IMR-90 (cell line): ENCODE results near the gene ERV3-1. TPM values are rescaled to one million over a fixed set of nuclear protein-coding genes. Genes with fewer than 3 reads are reported as not detected.

Source experiments
- ATAC-seq: fragments of 200-7000 bp; cut with Tn5 transposase; 2 replicates; pipeline ENCODE4 v1.9.1; 2020; ENCODE audit warnings: low read depth, mild to moderate bottlenecking, moderate library complexity
- BruUV-seq: library from RNA; stranded (reverse); fragments of 400-500 nt; replicated peaks from 2 replicates; lab custom pipeline; 2021; lab: Mats Ljungman, UMichigan
- CTCF ChIA-PET: fragments of 300-600 bp; formaldehyde crosslinking; extraction: SDS; loops from one replicate; lab custom pipeline; 2021; ENCODE audit warnings: antibody characterized with exemption; lab: Yijun Ruan, JAX
- POLR2A ChIA-PET: fragments of 300-600 bp; sonication (Branson Sonifier 250); formaldehyde crosslinking; loops from one replicate; lab custom pipeline; 2022; ENCODE audit warnings: antibody characterized with exemption; ENCODE audit not compliant: unreplicated experiment; lab: Charles Lee
- DNase-seq: peaks from one replicate; pipeline ENCODE4 v3.0.0; 2013
- H2AFZ ChIP-seq: replicated peaks from 2 replicates; pipeline ENCODE3; 2013; ENCODE audit warnings: low read length, mild to moderate bottlenecking; ENCODE audit not compliant: poor library complexity
- H2AK5ac ChIP-seq: 2 replicates; pipeline ENCODE4 v1.6.1; 2013; ENCODE audit warnings: low read depth, low read length, inconsistent platforms
- H2AK9ac ChIP-seq: replicated peaks from 2 replicates; pipeline ENCODE3; 2013; ENCODE audit warnings: mild to moderate bottlenecking, low read depth, low read length, moderate library complexity; ENCODE audit not compliant: poor library complexity
- H2BK120ac ChIP-seq: 2 replicates; pipeline ENCODE4 v1.6.1; 2013; ENCODE audit warnings: low read depth, low read length, inconsistent platforms
- H2BK15ac ChIP-seq: 3 replicates; pipeline ENCODE4 v1.6.1; 2013; ENCODE audit warnings: low read depth, low read length, inconsistent platforms
- H2BK20ac ChIP-seq: 2 replicates; pipeline ENCODE4 v1.6.1; 2013; ENCODE audit warnings: low read depth, mild to moderate bottlenecking, inconsistent platforms, low read length, moderate library complexity
- H2BK5ac ChIP-seq: 2 replicates; pipeline ENCODE4 v1.6.1; 2013; ENCODE audit warnings: mild to moderate bottlenecking, low read depth, low read length, inconsistent platforms; ENCODE audit not compliant: poor library complexity, severe bottlenecking
- H3K14ac ChIP-seq: replicated peaks from 2 replicates; pipeline ENCODE4 v1.6.1; 2013; ENCODE audit warnings: low read depth, low read length, inconsistent platforms
- H3K18ac ChIP-seq: 2 replicates; pipeline ENCODE4 v1.6.1; 2013; ENCODE audit warnings: low read depth, low read length, control low read depth
- H3K23ac ChIP-seq: 2 replicates; pipeline ENCODE4 v1.6.1; 2013; ENCODE audit warnings: low read depth, low read length, inconsistent platforms
- H3K27ac ChIP-seq: 2 replicates; pipeline ENCODE4 v1.5.1; 2013; ENCODE audit warnings: mild to moderate bottlenecking, control low read depth, low read length; ENCODE audit not compliant: insufficient read depth
- H3K27me3 ChIP-seq: 2 replicates; pipeline ENCODE4 v1.6.1; 2013; ENCODE audit warnings: low read length; ENCODE audit not compliant: control insufficient read depth, insufficient read depth
- H3K36me3 ChIP-seq: 2 replicates; pipeline ENCODE4 v1.6.1; 2013; ENCODE audit warnings: low read length, mixed read lengths; ENCODE audit not compliant: control insufficient read depth, insufficient read depth
- H3K4ac ChIP-seq: 2 replicates; pipeline ENCODE4 v1.6.1; 2013; ENCODE audit warnings: low read depth, low read length, inconsistent platforms
- H3K4me1 ChIP-seq: 2 replicates; pipeline ENCODE4 v1.6.1; 2013; ENCODE audit warnings: low read length, mixed read lengths; ENCODE audit not compliant: control insufficient read depth, insufficient read depth
- H3K4me2 ChIP-seq: 2 replicates; pipeline ENCODE4 v1.6.1; 2013; ENCODE audit warnings: low read depth, mild to moderate bottlenecking, control low read depth, low read length, moderate library complexity
- H3K4me3 ChIP-seq: 2 replicates; pipeline ENCODE4 v1.5.1; 2013; ENCODE audit warnings: low read depth, mild to moderate bottlenecking, control low read depth, low read length, moderate library complexity; ENCODE audit not compliant: insufficient read depth
- H3K56ac ChIP-seq: 2 replicates; pipeline ENCODE4 v1.6.1; 2013; ENCODE audit warnings: low read length, inconsistent platforms; ENCODE audit not compliant: insufficient read depth; ENCODE audit errors: extremely low read depth
- H3K79me1 ChIP-seq, 2 experiments: 2 replicates each; pipeline ENCODE4 v1.6.1; 2013; ENCODE audit warnings: low read length in 2 of 2, inconsistent platforms in 1 of 2, low read depth in 1 of 2
- H3K9ac ChIP-seq: 2 replicates; pipeline ENCODE4 v1.6.1; 2013; ENCODE audit warnings: low read depth, low read length, control low read depth
- H3K9me1 ChIP-seq: 2 replicates; pipeline ENCODE4 v1.6.1; 2013; ENCODE audit warnings: low read length, inconsistent platforms; ENCODE audit not compliant: insufficient read depth
- H3K9me3 ChIP-seq: 2 replicates; pipeline ENCODE4 v1.6.1; 2013; ENCODE audit warnings: low read length; ENCODE audit not compliant: control insufficient read depth, insufficient read depth
- H4K20me1 ChIP-seq: 2 replicates; pipeline ENCODE4 v1.6.1; 2013; ENCODE audit warnings: low read length, inconsistent platforms; ENCODE audit not compliant: insufficient read depth
- H4K5ac ChIP-seq: 2 replicates; pipeline ENCODE4 v1.6.1; 2013; ENCODE audit warnings: mild to moderate bottlenecking, low read depth, low read length, control low read depth
- H4K8ac ChIP-seq, 2 experiments: 2 replicates each; pipeline ENCODE4 v1.6.1; 2013; ENCODE audit warnings: low read depth in 2 of 2, low read length in 2 of 2, control low read depth in 1 of 2, inconsistent platforms in 1 of 2
- H4K91ac ChIP-seq: 2 replicates; pipeline ENCODE4 v1.6.1; 2013; ENCODE audit warnings: low read depth, low read length, inconsistent platforms; ENCODE audit not compliant: insufficient read depth
- BHLHE40 ChIP-seq: fragments of 150-350 bp; IDR thresholded peaks from 2 replicates; pipeline ENCODE4 v1.6.1; 2016; ENCODE audit warnings: mild to moderate bottlenecking, low read depth, low read length
- CEBPB ChIP-seq: IDR thresholded peaks from 2 replicates; pipeline ENCODE4 v1.6.1; 2012; ENCODE audit warnings: low read depth, low read length, improper control_type of control experiment
- CHD1 ChIP-seq: IDR thresholded peaks from 2 replicates; pipeline ENCODE4 v1.6.1; 2012; ENCODE audit warnings: low read depth, low read length, improper control_type of control experiment
- FOS ChIP-seq: fragments of 150-350 bp; IDR thresholded peaks from 2 replicates; pipeline ENCODE4 v1.6.1; 2016; ENCODE audit warnings: low read depth, low read length
- MAFK ChIP-seq: IDR thresholded peaks from 2 replicates; pipeline ENCODE4 v1.6.1; 2012; ENCODE audit warnings: low read depth, low read length, improper control_type of control experiment
- MAZ ChIP-seq: IDR thresholded peaks from 2 replicates; pipeline ENCODE4 v1.6.1; 2012; ENCODE audit warnings: low read depth, mild to moderate bottlenecking, low read length, improper control_type of control experiment, moderate library complexity, borderline replicate concordance
- MXI1 ChIP-seq: IDR thresholded peaks from 2 replicates; pipeline ENCODE4 v1.6.1; 2012; ENCODE audit warnings: low read depth, mild to moderate bottlenecking, low read length, moderate library complexity, borderline replicate concordance
- NFE2L2 ChIP-seq: fragments of 150-350 bp; IDR thresholded peaks from 2 replicates; pipeline ENCODE4 v1.6.1; 2016; ENCODE audit warnings: low read depth, mild to moderate bottlenecking, low read length
- POLR2A ChIP-seq: IDR thresholded peaks from 2 replicates; pipeline ENCODE4 v1.6.1; 2012; ENCODE audit warnings: mild to moderate bottlenecking, low read depth, low read length
- RAD21 ChIP-seq: IDR thresholded peaks from 2 replicates; pipeline ENCODE4 v1.6.1; 2012; ENCODE audit warnings: low read length, improper control_type of control experiment
- RCOR1 ChIP-seq: IDR thresholded peaks from 2 replicates; pipeline ENCODE4 v1.6.1; 2012; ENCODE audit warnings: mild to moderate bottlenecking, low read length, improper control_type of control experiment; ENCODE audit not compliant: insufficient replicate concordance
- RFX5 ChIP-seq: IDR thresholded peaks from 2 replicates; pipeline ENCODE4 v1.8.0; 2012; ENCODE audit warnings: low read depth, mild to moderate bottlenecking, low read length, moderate library complexity
- SMC3 ChIP-seq: fragments of 150-350 bp; IDR thresholded peaks from 2 replicates; pipeline ENCODE4 v1.6.1; 2016; ENCODE audit warnings: low read depth, mild to moderate bottlenecking, antibody characterized with exemption, low read length, moderate library complexity
- WGBS, 2 experiments: methylation state at CpG; one replicate each; pipeline versions ENCODE4 v1.1.5 to v1.1.7; 2013; ENCODE audit warnings: missing lambda C conversion rate in 2 of 2; ENCODE audit not compliant: insufficient read length in 1 of 2; ENCODE audit errors: extremely low coverage in 2 of 2; 5-methylcytosine and 5-hydroxymethylcytosine counted together
- dilution Hi-C: fragments of 300-500 bp; cut with HindIII; formaldehyde crosslinking; loops from one replicate; pipeline ENCODE4 v1.14.3; 2018; ENCODE audit warnings: low sequenced_read_pairs; ENCODE audit not compliant: unreplicated experiment
- in situ Hi-C: fragments of 300-500 bp; cut with MboI; formaldehyde crosslinking; loops from 3 replicates; pipeline ENCODE4 v1.14.3; 2019; ENCODE audit warnings: low sequenced_read_pairs, inconsistent platforms, mixed read lengths
- intact Hi-C: fragments of 100-400 bp; cut with micrococcal nuclease; formaldehyde crosslinking; loops from 2 replicates; pipeline ENCODE4 v1.10.0; 2022
- polyA plus RNA-seq, 3 experiments: library from polyadenylated mRNA; depleted of rRNA; stranded (reverse); fragments of >200 nt; gene quantifications; 2 replicates each; pipeline ENCODE4 v1.2.3, GENCODE V29; 2012; ENCODE audit warnings: low replicate concordance in 1 of 3
- total RNA-seq: library from RNA; depleted of rRNA; stranded (reverse); fragments of >200 nt; gene quantifications from 2 replicates; pipeline ENCODE4 v1.2.3, GENCODE V29; 2012
- TF ChIP-seq, protein P1 (sequence below): conservative IDR thresholded peaks from 2 replicates; pipeline ENCODE4 v1.5.1; 2012; ENCODE audit warnings: mild to moderate bottlenecking, low read depth, low read length, improper control_type of control experiment
- TF ChIP-seq, protein P2 (sequence below): fragments of 150-350 bp; IDR thresholded peaks from 2 replicates; pipeline ENCODE4 v1.6.1; 2017; ENCODE audit warnings: mild to moderate bottlenecking, antibody characterized with exemption, low read length, low read depth
- TF ChIP-seq, protein P3 (sequence below): fragments of 150-350 bp; IDR thresholded peaks from 2 replicates; pipeline ENCODE4 v1.6.1; 2016; ENCODE audit warnings: low read depth, mild to moderate bottlenecking, low read length, moderate library complexity, borderline replicate concordance

The ERV3-1 gene
- total and polyA plus RNA-seq, 2 of the 4 experiments (the other 2 are of a cell fraction) = 7.0 to 11.8 TPM

DNA sequence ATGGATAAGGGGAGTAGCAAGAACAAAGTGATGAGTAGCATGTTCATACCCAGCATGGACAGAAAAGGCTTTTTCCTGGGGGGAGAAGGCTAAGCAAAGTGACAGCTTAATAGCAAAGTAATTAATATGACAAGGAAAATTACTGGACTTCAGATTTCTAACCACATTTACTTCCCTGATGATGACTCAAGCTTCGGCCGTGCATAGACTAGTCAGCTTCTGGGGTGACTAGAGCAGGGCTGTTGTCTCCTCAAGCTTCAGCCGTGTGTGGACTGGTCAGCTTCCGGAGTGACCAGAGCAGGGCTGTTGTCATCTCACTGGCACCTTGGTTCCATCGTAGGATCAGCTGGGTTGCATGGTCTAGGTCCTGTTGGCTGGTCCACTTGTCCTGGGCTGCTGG, 13.5 kb downstream of the ERV3-1 start:
- Histone ChIP-seq H2AK5ac (no peak overlapping the region), H2BK5ac (no peak overlapping the region), H3K4me2 (no peak overlapping the region), H4K5ac (no peak overlapping the region), H3K36me3 (peaks cover 23% of the 10 kb centered on the region), H4K91ac (no peak overlapping the region), H3K4me1 (no peaks in the 10 kb centered on the region), H3K14ac (no peak overlapping the region), H3K4me3 (no peak overlapping the region), H3K23ac (no peak overlapping the region), H3K4ac (no peak overlapping the region), H2AK9ac (no peak overlapping the region), H3K9ac (no peak overlapping the region), H2BK120ac (no peak overlapping the region), H3K56ac (no peak overlapping the region), H4K8ac (no peak overlapping the region), H3K9me1 (no peaks in the 10 kb centered on the region), H3K9me3 (peaks cover 63% of the 10 kb centered on the region), H2BK20ac (no peak overlapping the region), H3K18ac (no peak overlapping the region), H2AFZ (no peak overlapping the region), H2BK15ac (no peak overlapping the region), H4K20me1 (no peaks in the 10 kb centered on the region), H3K27me3 (no peaks in the 10 kb centered on the region), H3K27ac (no peak overlapping the region), H3K79me1 (peaks cover 0 to 10% of the 10 kb centered on the region in 2 experiments; a peak in 1 of 4 replicates)
- no TSS peak for BruUV-seq
- WGBS, 2 experiments = 89% methylated on average over 3 of the region's 5 CpGs; no CpG with 5 or more reads in 1 of the 2 experiments
- DNase-seq (no peak), ATAC-seq (no peak)
- dilution Hi-C loops (no loop called here), intact Hi-C loops (no loop called here), in situ Hi-C loops (no loop called here)
- TF ChIP-seq, protein P1, sequence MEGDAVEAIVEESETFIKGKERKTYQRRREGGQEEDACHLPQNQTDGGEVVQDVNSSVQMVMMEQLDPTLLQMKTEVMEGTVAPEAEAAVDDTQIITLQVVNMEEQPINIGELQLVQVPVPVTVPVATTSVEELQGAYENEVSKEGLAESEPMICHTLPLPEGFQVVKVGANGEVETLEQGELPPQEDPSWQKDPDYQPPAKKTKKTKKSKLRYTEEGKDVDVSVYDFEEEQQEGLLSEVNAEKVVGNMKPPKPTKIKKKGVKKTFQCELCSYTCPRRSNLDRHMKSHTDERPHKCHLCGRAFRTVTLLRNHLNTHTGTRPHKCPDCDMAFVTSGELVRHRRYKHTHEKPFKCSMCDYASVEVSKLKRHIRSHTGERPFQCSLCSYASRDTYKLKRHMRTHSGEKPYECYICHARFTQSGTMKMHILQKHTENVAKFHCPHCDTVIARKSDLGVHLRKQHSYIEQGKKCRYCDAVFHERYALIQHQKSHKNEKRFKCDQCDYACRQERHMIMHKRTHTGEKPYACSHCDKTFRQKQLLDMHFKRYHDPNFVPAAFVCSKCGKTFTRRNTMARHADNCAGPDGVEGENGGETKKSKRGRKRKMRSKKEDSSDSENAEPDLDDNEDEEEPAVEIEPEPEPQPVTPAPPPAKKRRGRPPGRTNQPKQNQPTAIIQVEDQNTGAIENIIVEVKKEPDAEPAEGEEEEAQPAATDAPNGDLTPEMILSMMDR = no peak
- TF ChIP-seq, protein P2, sequence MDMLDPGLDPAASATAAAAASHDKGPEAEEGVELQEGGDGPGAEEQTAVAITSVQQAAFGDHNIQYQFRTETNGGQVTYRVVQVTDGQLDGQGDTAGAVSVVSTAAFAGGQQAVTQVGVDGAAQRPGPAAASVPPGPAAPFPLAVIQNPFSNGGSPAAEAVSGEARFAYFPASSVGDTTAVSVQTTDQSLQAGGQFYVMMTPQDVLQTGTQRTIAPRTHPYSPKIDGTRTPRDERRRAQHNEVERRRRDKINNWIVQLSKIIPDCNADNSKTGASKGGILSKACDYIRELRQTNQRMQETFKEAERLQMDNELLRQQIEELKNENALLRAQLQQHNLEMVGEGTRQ = no peak
- TF ChIP-seq, protein P3, sequence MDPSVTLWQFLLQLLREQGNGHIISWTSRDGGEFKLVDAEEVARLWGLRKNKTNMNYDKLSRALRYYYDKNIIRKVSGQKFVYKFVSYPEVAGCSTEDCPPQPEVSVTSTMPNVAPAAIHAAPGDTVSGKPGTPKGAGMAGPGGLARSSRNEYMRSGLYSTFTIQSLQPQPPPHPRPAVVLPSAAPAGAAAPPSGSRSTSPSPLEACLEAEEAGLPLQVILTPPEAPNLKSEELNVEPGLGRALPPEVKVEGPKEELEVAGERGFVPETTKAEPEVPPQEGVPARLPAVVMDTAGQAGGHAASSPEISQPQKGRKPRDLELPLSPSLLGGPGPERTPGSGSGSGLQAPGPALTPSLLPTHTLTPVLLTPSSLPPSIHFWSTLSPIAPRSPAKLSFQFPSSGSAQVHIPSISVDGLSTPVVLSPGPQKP = no peak
- TF ChIP-seq CEBPB (no peak), RCOR1 (no peak), RFX5 (no peak), RAD21 (no peak), FOS (no peak), MAFK (no peak), NFE2L2 (no peak), MAZ (no peak), POLR2A (no peak), BHLHE40 (no peak), MXI1 (no peak), CHD1 (no peak), SMC3 (no peak)
- CTCF ChIA-PET = no interaction called here
- POLR2A ChIA-PET = no interaction called here
